Activated T-helper 1 cell treated with Interleukin-2 at 50 U/mL for 16 hours (primary cell): Measurements from ENCODE around the gene CASK.

ENCODE experiments used
- DNase-seq: peaks from one replicate; pipeline ENCODE4 v3.0.0-alpha.2; 2020; ENCODE audit warnings: low read depth

Gene CASK

DNA sequence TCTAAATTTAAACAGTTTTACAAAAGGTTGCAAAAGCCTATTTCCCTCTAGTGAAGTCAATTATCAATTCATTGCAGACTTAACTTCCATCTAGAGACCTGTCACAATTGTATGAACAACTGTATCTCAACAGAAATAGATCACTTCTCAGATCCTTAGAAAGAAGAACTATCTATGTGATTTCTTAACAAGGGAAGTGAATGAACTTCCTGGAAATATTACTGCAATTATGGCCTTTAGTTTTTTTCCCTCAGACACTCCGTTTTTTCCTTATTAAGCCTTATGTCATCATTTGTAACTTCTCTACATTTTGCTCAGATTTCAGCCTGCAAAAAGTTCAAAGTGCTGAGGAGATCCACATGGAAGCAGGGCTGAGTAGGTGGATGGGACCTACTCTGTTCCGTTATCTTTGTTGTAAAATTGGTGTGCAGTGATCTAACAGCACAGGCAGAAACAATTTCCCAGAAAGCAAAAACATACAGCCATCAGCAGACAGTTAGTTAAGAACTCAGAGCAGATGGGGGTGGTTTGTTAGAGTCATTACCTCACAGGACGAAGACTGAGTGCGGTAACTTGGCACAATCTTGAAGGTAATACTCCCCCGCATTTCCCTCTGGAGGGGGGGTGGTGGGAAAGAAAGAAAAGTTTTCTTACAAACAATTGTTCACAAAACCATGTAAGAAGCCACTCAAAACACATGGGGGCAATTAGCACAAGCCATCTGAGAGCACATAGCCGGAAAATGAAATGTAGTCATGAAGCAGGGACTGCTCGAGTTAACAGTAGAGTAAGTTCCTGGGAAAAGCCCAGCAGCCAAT is 363.9 kb downstream of the CASK start:
- DNase-seq, result no peak

DNA sequence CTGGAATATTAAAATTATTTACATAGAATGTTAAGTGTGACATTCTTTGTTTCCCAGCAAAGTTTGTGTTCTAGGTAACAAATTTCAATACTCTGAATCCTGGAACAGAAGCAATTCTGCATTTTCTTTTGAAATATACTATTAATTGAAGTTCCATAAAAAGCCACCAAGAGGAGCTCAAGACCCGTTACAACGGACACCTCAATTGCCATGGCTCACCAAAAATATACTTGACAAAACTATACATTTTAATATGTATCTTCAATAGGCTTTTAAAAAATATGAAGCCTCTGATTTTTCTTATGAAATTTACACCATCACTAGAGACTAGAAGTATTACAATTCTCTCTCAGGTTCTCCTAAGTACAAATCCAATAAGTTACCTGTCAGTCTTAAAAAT is 364.8 kb downstream of the CASK start:
- no peak for DNase-seq

DNA sequence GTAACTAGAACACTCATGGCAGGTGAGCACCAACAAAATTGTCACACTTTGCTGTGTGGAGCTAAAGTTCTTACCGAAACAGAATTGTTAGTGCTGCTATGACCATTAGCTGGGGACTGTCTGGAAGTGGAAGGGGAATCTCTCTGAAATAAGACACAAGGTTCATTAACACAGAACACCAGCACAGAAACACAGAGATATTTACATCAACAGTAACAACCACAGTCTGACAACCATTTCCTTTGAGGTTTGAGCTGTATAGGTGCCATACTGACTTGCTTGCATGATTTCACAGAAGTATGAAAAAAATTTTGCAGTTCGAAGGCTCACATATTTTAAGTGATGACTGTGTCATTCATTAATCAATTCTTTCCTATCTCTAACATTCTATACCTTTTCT is 366.4 kb downstream of the CASK start:
- DNase-seq, result no peak

DNA sequence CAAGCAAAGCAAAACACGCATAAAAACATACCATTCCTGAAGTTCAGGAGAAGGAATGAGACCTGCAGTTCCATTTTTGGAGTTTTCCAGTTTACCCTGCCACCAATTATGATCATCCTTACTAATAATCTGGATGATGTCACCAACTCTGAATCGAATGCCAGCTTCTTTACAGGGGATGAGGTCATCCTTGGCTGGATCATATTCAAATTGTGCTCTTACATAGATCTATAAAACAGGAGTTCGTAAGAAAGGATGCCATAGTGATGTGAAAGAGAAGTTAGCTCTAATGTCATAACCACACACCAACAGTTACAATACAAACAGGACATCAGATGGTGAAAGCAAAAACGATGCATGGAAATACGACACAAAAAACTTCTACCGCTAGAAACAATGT is 369.7 kb downstream of the CASK start:
- DNase-seq, result no peak

DNA sequence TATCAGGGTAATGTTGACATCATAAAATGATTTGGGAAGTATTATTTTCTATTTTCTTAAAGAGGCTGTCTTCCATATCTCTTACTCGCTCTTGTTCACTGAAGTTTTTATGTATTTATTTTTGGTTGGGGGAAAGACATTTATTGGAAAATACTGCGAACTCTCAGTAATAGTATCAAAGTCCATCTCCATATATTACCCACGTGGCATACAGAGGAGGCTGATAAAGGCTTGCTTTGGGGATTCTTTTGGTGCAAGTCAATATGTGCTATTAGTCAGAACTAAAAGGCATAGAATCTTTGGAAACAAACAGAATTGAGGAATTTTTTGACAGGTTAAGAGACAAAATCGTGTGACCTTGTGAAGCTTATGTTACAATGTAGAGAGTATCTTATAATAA is 374.9 kb downstream of the CASK start:
- DNase-seq, result no peak

DNA sequence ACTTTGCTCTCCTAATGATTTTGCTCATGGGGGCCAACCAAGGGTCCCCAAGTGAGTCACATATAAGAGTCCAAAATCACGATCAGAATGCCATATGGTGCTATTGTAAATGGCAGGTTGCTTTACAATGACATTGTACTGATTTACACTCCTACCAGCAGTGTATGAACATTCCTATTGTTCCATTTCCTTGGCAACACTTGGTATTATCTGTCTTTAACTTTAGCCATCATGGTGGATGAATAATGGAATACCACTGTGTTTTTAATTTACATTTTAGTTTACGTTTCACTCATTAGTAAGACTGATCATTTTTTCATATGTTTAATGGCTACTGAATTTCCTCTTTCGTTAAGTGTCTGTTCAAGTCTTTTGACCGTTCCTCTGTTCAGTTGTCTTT is 379.7 kb downstream of the CASK start:
- DNase-seq, result no peak

DNA sequence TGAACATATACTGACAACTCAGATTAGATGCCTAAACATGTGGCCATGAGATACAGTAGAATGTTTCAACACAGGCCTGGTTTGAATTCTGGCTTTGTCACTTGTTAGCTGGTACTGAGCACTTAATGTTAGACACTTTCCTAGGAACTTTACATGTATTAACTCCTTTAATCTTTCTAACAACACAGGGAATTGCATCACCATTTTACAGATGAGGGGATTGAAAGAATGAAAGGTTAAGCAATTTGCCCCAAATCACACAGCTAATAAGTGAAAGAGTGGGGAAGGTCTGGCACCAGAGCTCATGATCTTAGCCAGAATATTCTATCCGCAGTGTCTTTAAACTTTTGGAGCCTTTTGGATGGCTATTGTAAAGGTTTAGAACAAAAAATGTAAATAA is 380.3 kb downstream of the CASK start:
- no peak for DNase-seq

DNA sequence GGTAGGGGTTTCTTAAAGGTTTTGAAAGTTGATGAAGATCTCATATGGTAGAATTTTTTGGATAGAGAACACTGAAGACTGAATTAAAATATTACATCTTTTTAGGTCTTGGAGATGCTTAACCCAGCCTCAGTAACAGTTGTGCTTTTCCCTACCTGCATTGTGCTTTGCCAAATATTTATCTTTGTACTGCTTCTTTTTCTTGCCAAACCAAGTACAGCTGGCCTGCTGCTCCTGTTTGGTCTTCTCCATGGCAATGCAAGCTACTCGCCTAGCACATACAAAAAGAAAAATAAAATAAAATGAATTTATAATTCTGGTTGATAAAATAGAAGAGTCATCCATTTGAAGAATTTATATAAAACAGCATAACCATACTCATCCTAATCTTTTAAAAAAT is 380.8 kb downstream of the CASK start:
- no peak for DNase-seq

DNA sequence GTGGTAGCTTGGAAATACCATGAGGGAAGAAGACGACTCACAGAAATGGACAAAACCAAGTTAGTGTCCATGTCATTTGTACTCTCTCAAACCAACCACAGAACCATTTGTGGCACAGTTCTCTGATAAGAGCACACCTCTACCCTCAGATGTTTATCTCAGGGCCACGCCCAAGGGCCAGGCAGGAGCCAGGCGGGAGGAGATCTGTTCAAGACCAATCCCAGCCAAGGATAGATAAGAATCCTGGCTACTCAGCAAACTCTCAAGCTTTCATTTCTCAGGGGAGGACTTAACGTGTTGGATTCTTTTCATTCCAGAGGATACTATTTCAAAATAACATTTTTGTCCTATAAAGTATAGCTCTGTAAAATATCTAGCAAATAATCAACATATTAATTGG is 381.2 kb downstream of the CASK start:
- no peak for DNase-seq

DNA sequence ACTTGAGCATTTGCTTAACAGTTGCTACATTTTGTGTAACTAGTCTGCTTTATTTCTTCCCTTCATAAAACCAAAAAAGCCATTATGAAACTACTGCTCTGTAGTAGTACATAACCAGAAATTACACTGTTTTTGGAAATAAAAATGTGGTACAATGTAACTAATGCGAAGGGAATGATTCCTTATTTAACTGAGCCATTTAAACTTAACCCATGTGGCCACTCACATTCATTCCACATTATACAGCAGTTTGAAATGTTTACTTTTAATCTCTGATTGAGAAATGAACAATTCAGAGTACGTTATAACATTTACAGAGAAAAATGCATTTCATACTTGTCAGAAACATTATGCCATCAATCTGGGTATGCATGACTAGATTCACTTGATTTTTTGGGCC is 382.0 kb downstream of the CASK start:
- no peak for DNase-seq

DNA sequence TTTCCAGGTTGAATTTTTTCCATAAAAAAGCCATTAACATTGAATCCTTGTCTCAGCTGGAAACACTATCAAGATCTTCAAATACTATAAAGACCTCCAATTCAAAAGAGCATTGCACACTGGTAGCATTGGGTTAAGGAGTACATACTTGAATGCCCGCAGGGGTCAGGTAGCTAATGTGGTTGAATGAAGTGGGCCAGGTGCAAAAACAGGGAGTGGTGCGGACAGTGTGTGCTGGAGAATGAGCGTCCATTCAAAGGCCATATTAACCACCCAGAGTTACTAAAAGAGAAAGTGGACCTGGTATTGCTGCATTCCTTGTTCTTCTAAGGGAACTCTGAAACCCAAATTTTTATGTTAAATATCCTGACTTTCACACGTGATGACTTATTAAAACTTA is 384.6 kb downstream of the CASK start:
- no peak for DNase-seq

DNA sequence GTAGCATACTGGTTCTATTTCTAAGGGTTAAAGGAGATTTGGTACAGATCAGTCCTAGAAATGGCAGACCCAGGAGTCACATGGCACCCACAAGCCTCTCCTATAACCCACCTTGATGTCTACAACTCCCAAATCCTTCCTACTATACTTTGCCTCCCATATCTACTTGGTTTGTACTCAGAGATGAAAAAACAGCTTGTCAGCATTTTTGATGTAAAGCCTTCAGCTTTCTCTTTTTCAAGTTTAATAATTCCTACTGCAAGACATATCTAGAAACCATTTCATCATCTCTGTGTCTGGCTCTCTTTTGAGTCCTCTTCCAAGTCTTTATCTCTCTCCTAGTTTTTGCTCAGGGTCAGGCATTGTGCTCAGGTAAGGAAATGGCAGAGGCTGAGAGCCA is 393.3 kb downstream of the CASK start:
- no peak for DNase-seq

DNA sequence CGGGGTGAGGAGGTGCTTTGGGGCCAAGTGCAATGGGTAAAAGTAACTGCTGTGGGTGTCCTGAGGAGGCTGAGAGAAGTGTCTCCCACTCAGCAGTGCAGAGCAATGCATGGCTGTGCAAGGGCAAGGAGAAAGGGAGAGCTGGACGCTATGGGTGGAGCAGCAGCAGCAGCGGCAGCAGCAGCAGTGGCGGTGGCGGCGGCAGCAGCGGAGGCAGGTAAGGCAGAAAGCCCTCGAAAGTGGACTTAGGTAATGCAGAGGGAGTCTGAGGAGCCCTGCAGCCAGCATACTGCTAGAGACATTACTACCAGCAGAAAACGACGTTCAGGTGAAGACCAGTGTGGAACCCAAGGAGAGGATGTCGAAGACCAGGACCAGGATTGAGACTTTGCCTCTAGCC is 394.1 kb downstream of the CASK start:
- DNase-seq, result no peak

DNA sequence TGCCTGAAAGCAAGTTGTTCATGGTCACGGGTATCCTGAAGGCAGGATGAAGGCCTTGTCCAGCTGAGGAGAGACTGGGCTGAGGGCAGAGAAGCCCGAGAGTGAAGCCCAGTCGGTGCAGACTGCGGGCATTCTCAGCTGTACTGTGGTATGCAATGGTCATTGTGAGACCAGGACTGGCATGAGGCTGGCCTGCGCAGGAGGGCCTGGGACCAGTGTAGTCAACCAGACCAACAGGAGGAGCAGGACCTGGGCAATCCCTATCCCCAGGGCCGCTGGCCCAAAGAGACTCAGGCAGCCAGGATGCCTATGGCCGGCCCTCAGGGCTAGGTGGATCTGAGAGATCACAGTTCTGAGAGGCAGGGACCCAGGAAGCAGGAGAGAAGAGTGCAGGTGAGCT is 394.6 kb downstream of the CASK start:
- DNase-seq, result no peak

DNA sequence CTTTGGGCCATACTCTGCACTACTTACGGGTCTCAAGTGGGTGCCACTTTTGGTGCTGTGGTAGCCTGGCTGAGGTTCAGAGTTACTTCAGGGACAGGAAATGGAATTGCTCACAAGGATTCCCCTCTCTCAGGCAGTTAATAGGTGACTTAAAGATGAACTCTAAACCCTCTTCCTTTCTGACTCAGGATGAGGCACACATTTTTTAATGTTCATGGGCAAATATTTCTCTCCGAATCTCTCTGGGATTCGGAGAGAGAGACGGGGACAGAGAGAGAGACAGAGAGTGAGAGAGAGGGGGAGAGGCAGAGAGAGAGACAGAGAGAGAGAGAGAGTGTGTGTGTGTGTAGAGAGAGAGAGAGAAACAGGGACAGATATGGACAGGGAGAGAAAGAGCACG is 396.4 kb downstream of the CASK start:
- DNase-seq, result no peak

DNA sequence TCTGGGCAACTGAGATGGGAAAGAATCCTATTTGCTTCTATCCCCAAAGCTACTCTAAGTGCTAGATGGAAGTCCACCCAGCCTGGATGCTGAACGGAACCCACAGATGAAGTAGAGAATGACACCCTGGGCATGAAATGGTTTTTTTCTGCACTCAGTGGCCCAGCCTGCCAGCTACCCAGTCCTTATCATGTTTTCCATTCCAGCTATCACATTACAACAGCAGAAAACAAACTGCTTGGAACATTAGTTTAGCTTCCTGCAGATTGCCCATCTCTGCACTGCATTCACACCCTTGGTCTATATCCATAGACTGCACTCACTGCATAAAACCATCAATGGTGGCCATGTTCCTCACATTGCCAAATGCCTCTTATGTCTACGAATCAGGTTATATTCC is 397.1 kb downstream of the CASK start:
- no peak for DNase-seq

DNA sequence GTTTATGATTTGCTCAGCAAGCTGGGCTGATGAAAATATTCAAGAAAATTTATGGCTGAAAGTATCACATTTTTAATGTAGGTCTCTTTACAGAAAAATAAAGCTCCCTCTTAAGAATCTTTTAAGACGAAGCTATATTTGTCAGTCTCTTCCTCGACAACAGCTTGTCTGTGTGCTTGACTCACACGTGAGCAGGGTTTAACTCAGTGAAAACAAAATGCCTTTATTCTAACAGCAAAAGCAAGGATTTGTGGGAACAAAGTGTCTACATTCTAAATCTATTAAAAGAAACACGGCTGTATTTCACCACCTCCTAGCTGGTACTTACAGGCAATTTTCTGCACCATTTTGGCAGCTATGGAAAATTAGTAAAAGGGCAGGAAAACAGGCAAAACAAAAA is 400.7 kb downstream of the CASK start:
- no peak for DNase-seq

DNA sequence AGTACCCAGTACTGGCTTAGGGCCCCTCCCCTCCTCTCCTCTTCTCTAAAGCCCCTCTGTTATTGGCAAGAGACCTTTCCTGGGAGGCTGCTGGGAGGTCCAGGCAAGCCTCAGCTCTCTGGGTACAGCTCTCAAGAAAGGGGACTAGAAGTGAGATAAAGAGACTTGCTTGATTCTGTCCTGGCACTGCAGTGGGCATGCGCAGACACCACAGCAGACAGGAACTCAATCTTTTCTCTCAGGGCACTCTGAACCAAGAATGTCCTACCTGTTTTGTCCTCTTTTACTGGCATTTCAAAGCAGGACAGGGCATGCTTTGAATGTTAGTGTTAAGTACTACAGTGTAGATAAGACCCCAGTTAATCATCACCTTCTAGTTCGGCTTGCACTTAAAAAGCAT is 401.3 kb downstream of the CASK start:
- no peak for DNase-seq

DNA sequence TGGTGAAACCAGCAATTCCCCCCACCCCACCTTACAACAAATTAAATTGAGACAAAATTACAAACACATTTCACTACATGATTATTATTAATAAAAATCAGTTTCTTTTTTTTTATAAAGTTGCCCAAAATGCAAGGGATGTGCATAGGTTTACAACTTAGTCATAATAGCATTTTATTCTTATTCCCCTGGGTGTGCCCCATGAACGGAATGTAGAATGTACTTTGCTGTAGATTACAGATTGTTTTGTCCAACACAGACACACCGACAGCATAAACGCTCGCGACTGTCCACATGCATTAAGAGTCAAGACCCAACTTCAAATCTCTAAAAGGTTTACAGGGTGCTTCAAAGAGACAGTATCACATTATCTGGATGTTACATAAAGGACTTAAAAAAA is 403.9 kb downstream of the CASK start:
- no peak for DNase-seq

DNA sequence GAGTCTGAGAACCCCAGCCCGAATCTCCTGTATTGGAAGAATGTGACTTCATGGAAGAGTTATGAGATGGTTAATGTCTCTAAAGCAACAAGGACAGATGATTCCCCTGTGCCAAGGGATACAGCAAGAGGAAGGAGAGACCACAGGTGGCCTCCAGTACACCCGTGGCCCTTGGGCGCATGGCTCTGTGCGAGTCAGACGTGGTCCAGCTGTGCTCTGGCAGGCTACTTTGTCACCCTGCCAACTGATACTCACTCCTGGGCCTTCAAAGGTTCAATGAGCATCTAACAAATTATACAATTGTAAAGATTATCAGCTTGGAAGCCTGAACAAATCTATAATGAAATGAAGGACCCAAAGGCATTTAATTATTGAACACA is 404.5 kb downstream of the CASK start:
- no peak for DNase-seq

DNA sequence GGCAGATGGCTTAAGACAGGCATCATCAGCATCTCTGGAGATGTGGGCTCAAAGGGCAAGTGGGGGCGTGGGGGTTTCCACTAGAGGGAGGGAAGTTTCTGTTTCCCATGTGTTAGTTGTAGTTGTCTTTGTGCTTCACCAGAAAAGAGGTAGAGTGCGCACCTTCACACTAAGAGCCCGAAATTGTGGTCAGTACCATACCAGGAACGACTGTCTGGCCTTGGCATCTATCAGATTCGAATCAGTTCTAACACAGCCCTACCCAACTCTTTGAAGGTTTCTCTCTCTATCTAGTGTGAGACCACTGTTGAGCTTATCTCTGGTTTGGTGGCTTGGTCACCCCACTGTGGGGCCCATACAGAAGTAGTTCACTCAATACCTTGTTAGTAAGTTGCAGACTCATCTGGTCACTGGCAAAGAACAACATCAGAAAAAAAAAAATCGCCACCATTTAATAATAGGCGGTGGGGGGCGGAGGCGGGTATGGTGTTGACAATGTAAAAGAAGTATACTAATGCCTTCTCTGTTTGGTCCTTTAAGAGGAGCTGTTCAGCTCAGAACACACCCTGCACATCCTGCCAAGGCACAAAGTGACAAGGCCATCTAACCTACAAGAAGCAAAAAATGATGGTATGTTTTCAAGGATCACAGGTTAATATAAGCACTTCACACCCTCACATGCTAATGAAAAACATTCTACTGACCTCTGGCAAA is 405.1 kb downstream of the CASK start:
- no peak for DNase-seq

DNA sequence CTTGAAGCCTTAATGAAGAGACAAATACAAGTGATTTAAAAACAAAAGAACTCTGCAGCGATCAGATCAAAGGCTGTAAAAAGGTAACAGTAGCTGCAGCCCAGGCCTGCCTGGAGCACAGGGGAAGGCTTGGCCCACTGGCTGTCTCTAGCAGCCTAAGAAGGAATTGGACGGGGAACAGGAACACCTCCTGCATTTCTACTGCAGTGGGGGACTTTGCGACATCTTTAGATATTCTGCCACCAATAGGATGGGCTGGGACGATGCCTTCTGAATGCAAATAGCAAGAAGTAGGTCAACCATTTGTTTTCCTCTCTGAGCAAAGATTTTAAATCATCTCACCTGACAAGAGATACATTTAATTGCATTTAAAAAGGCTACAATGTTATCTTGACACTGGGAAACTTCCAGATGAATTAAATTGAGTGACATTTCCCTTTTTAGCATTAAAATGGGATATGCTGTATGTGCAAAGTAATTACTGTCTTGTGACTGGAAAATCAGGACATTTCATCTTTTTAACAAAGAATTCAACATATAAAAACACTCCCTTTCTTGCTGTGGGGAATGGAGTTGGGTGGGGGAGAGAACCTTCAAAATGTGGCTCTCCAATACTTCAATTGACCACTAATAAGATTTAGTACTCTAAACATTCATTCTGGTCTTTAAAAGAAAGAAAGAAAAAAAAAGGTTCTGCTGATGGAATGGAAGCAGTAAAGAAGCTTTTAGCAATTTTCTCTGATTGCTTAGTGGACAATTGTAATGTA is 406.2 kb downstream of the CASK start:
- no peak for DNase-seq

DNA sequence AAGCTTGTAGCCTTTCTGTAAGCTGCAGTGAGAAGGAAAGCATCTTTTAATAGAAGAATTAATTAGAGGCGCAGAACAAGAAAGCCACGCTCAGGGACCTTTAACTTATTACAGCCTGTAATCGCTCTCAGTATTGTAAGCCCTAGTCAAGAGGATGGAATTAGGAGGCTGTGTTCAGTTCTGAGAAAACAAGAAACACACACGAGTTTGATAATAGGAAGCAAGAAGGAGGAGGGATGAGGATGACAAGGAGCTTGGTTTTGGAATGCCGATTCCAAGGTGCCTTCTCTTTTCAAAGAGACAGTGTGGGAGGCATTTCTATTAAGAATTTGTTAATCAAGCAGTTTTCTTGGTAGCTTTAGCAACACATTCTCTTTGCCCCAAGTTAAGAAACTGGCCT is 406.9 kb downstream of the CASK start:
- no peak for DNase-seq
